ENCODE data around the gene ZRSR2. TPM values are rescaled to one million over a fixed set of nuclear protein-coding genes. Genes with fewer than 3 reads are reported as not detected.
"Not testable (repeated sequence)": the region's sequence is repeated elsewhere in the genome, so short reads cannot be mapped to it uniquely, and the experiment has no call there.

ZRSR2 gene, protein sequence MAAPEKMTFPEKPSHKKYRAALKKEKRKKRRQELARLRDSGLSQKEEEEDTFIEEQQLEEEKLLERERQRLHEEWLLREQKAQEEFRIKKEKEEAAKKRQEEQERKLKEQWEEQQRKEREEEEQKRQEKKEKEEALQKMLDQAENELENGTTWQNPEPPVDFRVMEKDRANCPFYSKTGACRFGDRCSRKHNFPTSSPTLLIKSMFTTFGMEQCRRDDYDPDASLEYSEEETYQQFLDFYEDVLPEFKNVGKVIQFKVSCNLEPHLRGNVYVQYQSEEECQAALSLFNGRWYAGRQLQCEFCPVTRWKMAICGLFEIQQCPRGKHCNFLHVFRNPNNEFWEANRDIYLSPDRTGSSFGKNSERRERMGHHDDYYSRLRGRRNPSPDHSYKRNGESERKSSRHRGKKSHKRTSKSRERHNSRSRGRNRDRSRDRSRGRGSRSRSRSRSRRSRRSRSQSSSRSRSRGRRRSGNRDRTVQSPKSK
- 11.7 TPM for total RNA-seq

- peak; percentile 89 for DNase-seq (ENCODE audit: low spot score)
Measured at GRCh38 chrX:15789979-15790768, at the start of gene ZRSR2. Gene ZRSR2, plus strand, starts transcription at chrX:15790484. Its CDS starts 12 bp downstream, at chrX:15790496.

DNA sequence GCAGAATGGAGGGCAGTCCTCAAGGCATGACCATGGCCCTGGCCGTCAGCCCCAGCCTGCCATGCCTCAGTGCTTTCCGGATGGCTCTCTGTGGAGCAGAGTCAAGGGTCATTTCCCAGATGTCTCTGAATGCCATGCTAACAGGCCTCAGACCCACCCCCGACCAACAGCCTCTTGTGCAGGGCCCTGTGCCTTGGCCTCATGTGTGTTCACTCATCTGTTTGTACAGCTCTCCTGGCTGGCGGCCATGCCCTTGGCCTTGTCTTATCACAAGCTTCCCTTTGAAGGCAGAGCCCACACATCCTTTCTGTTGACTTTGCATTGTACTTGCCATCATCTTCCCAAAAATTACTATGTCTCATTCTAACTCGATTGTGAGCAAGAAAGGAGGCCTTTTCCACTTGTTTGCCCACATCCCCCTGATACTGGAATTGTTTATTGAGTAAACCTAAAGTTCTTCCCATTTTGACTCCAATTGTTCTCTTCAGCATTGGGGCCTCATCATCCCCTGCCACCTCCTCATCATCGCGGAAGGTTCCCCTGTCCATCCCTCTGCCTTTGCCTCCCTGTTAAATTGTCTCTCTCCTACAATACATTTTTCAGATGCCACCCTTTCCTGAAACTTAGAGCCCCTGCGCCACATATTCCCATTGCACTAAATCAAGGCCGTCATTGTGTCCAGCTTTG, 46.0 kb upstream of the ZRSR2 start:
- no peak for DNase-seq (ENCODE audit: low spot score)

DNA sequence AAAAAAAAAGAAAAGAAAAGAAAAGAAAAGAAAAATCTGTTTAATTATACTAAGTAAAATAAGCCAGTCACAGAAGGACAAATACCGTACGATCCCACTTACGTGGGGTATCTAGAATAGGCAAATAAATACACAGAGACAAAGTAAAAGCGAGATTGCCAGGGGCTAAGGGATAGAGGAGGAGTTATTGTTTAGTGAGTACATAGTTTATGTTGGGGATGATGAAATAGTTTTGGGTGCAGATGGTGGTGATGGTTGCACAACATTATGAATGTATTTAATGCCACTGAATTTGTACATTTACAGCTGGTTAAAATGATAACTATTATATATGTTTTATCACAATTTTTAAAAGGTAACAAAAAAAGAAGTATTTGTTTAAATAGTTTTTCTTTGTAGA, 45.1 kb upstream of the ZRSR2 start:
- DNase-seq (ENCODE audit: low spot score): no peak

GRCh38 chrX:15746651-15747050, 43.6 kb upstream of the ZRSR2 start:
- DNase-seq (ENCODE audit: low spot score): not testable (repeated sequence)

DNA sequence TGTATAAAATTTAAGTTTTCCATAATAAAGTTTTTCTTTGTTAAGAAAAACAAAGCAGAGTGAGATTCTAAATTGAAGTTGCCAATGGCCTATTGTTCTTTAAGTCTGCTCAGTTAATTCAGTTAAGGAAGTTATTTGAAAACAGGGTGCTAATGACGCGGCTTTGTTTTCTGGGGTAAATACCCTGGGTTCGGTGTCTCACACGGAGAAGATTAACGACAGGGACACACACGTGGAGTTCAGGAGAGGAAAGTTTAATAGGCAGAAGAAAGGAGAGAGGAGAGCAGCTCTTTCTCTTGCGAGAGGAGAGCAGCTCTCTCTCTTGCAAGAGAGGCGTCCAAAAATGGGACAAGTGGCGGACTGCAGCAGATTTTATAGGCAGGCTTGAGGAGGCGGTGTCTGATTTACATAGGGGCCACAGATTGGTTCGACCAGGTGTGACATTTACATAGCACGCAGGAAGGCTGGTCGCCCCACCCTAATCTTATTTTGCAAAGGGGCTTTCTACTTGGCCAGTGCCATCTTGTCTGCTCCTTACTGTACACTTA, 42.6 kb upstream of the ZRSR2 start:
- no peak for DNase-seq (ENCODE audit: low spot score)

DNA sequence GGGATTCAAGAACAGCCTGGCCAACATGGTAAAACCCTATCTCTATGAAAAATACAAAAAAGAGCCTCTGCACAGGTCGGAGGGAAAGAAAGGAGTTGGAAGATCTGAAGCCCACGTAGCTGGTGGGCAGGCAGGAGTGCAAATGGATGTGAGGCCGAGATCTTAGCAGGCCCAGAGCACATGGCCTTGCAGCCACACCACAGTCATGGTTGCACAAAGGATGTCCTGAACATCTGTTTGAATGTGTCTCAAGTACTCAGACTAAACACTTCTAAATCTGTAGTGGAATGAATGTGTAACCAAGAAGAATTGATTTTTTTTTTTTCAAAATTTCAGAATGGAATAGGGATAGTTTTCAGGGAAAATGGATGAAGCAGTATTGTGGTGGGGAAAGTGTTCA, 41.4 kb upstream of the ZRSR2 start:
- no peak for DNase-seq (ENCODE audit: low spot score)

DNA sequence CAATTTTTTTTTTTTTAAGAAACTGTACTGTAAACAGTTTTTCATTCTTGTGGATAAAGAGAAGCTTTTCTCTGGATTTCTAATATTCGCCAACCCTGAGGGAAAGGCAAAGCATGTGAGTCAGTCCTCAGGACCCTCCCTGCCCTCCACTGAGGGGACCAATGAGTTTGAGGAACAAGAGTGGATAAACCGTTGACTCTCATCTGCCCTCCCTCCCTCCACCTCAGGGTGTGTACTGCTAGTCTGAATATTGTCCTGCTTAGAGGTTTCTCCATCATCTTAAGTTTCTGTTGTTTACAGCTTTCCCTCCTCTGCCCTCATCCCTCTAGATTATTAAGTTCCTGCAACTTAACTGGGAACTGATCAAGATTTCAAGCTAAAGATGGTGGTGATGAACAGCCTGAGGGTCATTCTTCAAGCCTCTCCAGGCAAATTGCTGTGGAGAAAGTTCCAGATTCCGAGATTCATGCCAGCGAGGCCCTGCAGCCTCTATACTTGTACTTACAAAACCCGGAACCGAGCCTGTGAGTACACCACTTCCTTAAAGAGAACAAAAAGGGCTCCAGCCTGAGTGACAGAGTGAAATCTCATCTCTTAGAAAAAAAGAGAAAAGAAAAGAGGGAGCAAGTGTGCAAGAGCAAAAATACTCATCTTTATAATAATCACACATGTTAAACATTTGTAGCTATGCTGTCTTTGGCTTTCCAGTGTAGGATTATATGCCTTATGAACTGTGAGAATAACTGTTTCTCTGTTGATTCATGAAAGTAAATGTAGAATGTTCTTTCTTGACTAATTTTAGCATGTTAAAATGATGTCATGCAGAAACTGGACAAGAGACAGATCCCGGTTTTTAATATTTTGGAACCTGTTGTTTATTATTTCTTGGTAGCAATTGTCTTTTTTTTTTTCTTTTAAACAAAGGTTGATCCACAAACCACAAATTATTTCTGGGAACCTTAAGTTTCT, 40.4 kb upstream of the ZRSR2 start:
- peak; percentile 17 for DNase-seq (ENCODE audit: low spot score)

GRCh38 chrX:15750611-15751154, 39.6 kb upstream of the ZRSR2 start:
- no peak for DNase-seq (ENCODE audit: low spot score)

DNA sequence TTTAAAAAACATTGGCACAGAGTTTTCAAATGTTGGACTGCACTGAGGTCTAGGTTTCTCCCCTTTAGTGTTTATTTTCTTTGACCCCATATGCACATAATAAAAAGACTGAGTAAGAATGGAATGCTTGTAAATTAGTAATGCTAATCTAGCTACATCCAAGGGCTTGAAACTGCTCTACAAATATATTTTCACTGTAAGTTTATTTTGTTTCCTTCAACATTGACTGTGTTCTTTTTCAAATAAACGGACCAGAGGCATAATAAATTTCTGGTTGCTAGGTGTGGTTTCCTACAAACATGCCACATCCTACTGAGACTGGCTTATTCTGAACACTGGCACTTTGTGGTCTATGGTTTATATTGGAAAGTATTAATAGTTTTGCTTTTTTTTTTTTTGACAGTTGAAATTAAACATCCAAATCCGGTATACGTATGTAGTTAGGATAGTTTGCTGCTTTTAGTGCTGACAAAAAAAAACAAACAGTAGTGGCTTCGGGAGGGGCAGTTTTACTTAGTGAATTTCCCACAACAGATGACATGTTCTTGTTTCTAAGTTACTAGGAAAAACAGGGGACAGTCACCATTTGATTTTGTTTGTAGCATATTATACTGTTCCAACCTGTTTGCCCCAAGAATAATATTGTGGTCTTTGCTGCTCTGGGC, 39.0 kb upstream of the ZRSR2 start:
- DNase-seq (ENCODE audit: low spot score): no peak

- no peak for DNase-seq (ENCODE audit: low spot score)
Measured at GRCh38 chrX:15755091-15755490, 35.2 kb upstream of the ZRSR2 start.

DNA sequence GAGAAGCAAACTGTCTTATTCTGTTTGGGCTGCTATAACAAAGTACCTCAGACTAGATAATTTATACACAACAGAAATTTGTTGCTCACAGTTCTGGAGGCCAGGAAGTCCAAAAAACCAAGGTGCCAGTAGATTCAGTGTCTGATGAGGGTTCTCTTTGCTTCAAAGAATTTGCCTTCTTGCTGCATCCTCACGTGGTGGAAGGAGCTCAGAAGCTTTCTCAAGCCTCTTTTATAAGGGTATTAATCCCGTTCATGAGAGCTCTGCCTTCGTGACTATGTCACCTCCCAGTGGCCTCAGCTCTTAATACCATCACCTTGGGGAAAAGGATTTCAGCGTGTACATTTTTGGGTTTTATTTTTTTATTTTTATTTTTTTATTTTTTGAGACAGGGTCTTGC, 32.1 kb upstream of the ZRSR2 start:
- DNase-seq (ENCODE audit: low spot score): no peak

GRCh38 chrX:15759886-15760285, 30.4 kb upstream of the ZRSR2 start:
- DNase-seq (ENCODE audit: low spot score): not testable (repeated sequence)

- peak; percentile 19 for DNase-seq (ENCODE audit: low spot score)
Measured at GRCh38 chrX:15761564-15762191, 28.6 kb upstream of the ZRSR2 start.

GRCh38 chrX:15769300-15769954, 20.9 kb upstream of the ZRSR2 start:
- no peak for DNase-seq (ENCODE audit: low spot score)

- no peak for DNase-seq (ENCODE audit: low spot score)
Measured at GRCh38 chrX:15781961-15782699, 8.2 kb upstream of the ZRSR2 start.

DNA sequence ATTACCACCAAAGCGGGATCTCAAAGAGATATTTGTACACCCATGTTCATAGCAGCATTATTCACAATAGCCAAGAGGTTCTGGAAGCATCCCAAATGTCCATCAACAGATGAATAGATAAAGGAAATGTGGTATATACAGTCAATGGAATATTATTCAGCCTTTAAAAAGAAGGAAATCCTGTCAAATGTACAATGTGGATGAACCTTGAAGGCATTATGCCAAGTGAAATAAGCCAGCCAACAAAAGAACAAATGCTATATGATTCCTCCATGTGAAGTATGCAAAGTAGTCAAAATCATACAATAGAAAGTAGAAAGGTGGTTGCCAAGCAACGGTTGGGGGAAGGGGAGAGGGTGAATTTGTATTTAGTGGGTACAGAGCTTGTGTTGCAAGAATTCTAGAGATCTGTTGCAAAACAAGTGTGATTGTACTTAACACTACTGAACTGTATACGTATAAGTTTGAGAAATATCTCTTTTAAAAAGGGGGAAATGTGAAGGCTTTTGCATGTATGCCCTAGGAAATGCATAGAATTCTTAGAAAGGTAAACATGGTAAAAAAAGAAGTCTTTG, 5.0 kb upstream of the ZRSR2 start:
- DNase-seq (ENCODE audit: low spot score): no peak

DNA sequence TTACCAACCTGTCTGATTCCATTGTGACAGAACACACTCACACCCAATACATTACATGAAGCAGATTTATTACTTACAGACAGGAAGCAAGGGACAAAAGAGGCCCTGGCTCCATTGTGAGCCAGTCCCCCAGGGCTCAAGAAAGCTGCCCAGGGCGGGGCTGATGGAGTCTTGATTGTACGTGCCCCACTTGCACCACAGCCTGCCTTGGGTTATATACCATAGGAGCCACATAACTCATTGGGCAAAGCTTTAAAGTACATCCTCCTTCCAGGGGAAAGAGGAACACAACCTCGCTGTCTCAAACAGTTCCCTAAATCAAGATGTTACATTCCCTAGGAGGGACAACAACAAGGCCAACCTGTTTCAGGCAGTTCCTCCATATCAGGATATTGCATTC, 3.4 kb upstream of the ZRSR2 start:
- DNase-seq (ENCODE audit: low spot score): no peak

DNA sequence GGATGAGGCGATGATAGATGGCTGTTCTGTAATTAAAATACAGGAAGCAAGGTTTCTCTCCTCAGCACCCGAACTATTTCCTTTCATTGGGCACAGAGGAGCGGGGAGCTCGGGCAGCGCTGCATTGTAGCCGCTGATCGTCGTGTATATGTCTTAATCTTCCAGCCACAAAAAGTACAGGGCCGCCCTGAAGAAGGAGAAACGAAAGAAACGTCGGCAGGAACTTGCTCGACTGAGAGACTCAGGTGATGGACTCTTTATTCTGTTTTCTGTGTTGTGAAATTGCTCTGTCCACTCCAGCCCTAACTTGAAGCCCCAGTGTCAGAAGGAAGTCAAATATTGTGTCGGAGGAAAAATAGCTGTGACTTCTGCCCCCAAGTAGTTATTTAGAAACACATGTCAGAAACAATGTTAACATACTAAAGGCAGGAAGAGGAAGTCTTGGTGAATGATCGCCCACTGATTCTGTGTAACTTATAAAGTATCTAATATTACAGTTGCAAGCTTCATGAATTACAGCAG, 546 bp downstream of the ZRSR2 start:
- DNase-seq (ENCODE audit: low spot score): no peak
